Measurements from ENCODE around the gene GREB1. TPM values are rescaled to one million over a fixed set of nuclear protein-coding genes. Genes with fewer than 3 reads are reported as not detected.

GREB1 gene
- polyA plus RNA-seq, 1 of the 3 experiments (the other 2 are of a cell fraction): 2.9 TPM

GRCh38 chr2:11661891-11662435 lies 128.1 kb downstream of the GREB1 start (continued):
- no peak for TF ChIP-seq ZBTB33 (IDR thresholded peaks at IDR 0.05; ENCODE audit: borderline replicate concordance, low read depth)

- Histone ChIP-seq H3K4me3 (ENCODE audit: low read depth in 2 of 2, low read length in 1 of 2) (no peak overlapping the region; a peak in 1 of 4 replicates), H4K20me1 (ENCODE audit: insufficient read depth) (no peaks in the 10 kb centered on the region), H3K4me2 (no peak overlapping the region), H3K27ac (ENCODE audit: low read depth in 2 of 2, low read length in 1 of 2) (no peak overlapping the region), H3F3A (replicated peaks; ENCODE audit: insufficient read depth) (no peaks in the 10 kb centered on the region), H3K9me3 (no peaks in the 10 kb centered on the region; the same call in 1 of the 2 replicates), H3K36me3 (replicated peaks in 1 of 2; ENCODE audit: control insufficient read depth in 1 of 2, insufficient read depth in 2 of 2, low read length in 1 of 2) (no peaks in the 10 kb centered on the region), H3K9me2 (no peaks in the 10 kb centered on the region), H3K9ac (no peak overlapping the region), H3K79me2 (ENCODE audit: insufficient read depth) (no peaks in the 10 kb centered on the region), H3K27me3 (ENCODE audit: insufficient read depth) (no peaks in the 10 kb centered on the region; the same call in 1 of the 2 replicates), H2AFZ (ENCODE audit: low read depth) (no peak overlapping the region), H3K4me1 (ENCODE audit: control insufficient read depth in 1 of 2, insufficient read depth in 2 of 2, low read depth in 1 of 2, low read length in 1 of 2) (no peaks in the 10 kb centered on the region)
- DNase-seq: no peak
- TF ChIP-seq, protein P1, sequence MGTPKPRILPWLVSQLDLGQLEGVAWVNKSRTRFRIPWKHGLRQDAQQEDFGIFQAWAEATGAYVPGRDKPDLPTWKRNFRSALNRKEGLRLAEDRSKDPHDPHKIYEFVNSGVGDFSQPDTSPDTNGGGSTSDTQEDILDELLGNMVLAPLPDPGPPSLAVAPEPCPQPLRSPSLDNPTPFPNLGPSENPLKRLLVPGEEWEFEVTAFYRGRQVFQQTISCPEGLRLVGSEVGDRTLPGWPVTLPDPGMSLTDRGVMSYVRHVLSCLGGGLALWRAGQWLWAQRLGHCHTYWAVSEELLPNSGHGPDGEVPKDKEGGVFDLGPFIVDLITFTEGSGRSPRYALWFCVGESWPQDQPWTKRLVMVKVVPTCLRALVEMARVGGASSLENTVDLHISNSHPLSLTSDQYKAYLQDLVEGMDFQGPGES (IDR thresholded peaks at IDR 0.05; ENCODE audit: low read depth, low read length): no peak
- TF ChIP-seq TEAD4 (IDR thresholded peaks at IDR 0.05; ENCODE audit: borderline replicate concordance, insufficient read depth): no peak
- TF ChIP-seq POLR2AphosphoS5 (IDR thresholded peaks at IDR 0.05; ENCODE audit: low read depth, low read length): no peak
- ChIA-PET POLR2A (no interaction called here), CTCF (interaction anchor here (1.1 to 7.7 kb wide), 7 partner anchors 19 to 185 kb away, joined by 3 to 48 read pairs (median 9); partner anchors contain the start of gene LPIN1)
Observed at GRCh38 chr2:11662882-11663281, 129.0 kb downstream of the GREB1 start.

- no peaks in the 10 kb centered on the region; the same call in 1 of the 2 replicates for H3K9me3 ChIP-seq
- H2AFZ ChIP-seq (ENCODE audit: low read depth): no peak overlapping the region
- H3K9ac ChIP-seq: no peak overlapping the region
- H3K27ac ChIP-seq (ENCODE audit: low read depth in 2 of 2, low read length in 1 of 2): no peak overlapping the region
- no peak overlapping the region for H3K4me2 ChIP-seq
- H3F3A ChIP-seq (replicated peaks; ENCODE audit: insufficient read depth): no peaks in the 10 kb centered on the region
- TF ChIP-seq MXI1 (IDR thresholded peaks at IDR 0.05; ENCODE audit: low read depth, low read length) (no peak), RFX5 (IDR thresholded peaks at IDR 0.05; ENCODE audit: low read length) (no peak), TAF1 (IDR thresholded peaks at IDR 0.05; ENCODE audit: borderline replicate concordance, low read depth, low read length) (no peak)
- no peaks in the 10 kb centered on the region for H4K20me1 ChIP-seq (ENCODE audit: insufficient read depth)
- ChIA-PET CTCF (interaction anchor here (1.1 to 7.7 kb wide), 8 partner anchors 18 to 186 kb away, joined by 3 to 48 read pairs (median 6); partner anchors contain the start of gene LPIN1), POLR2A (interaction anchor here (0.6 kb wide), 1 partner anchor 11 kb away, joined by 4 read pairs; no protein-coding TSS in a partner anchor)
- no peak for DNase-seq
- no peaks in the 10 kb centered on the region for H3K4me1 ChIP-seq (ENCODE audit: control insufficient read depth in 1 of 2, insufficient read depth in 2 of 2, low read depth in 1 of 2, low read length in 1 of 2)
- no peaks in the 10 kb centered on the region for H3K79me2 ChIP-seq (ENCODE audit: insufficient read depth)
- H3K4me3 ChIP-seq (ENCODE audit: low read depth in 2 of 2, low read length in 1 of 2): no peak overlapping the region; a peak in 1 of 4 replicates
- no peaks in the 10 kb centered on the region; the same call in 1 of the 2 replicates for H3K27me3 ChIP-seq (ENCODE audit: insufficient read depth)
- WGBS (ENCODE audit: low lambda C conversion rate): 64% methylated on average over 2 of the region's 2 CpGs
- no peaks in the 10 kb centered on the region for H3K9me2 ChIP-seq
- H3K36me3 ChIP-seq (replicated peaks in 1 of 2; ENCODE audit: control insufficient read depth in 1 of 2, insufficient read depth in 2 of 2, low read length in 1 of 2): no peaks in the 10 kb centered on the region
Observed at GRCh38 chr2:11663427-11663826, 129.6 kb downstream of the GREB1 start.
